Stimulated activated CD8-positive, alpha-beta memory T cell treated with anti-CD3 and anti-CD28 coated beads, Interleukin-2, amount 100 ng/mL, for 1 hour (primary cell): ENCODE data around the gene PDE6B.
"Not testable (repeated sequence)": the region's sequence is repeated elsewhere in the genome, so short reads cannot be mapped to it uniquely, and the experiment has no call there.

Source experiments
- DNase-seq, 2 donors: peaks; one replicate each; pipeline ENCODE4 v3.0.0-alpha.2; 2020; ENCODE audit warnings: low read depth in 2 of 2

Gene PDE6B

GRCh38 chr4:622071-622995, 3.0 kb upstream of the PDE6B start:
- no peak for DNase-seq

- DNase-seq, result no peak
These were observed 2.1 kb upstream of the PDE6B start for GRCh38 chr4:622996-623913.

- DNase-seq, result no peak
These were observed 1.3 kb upstream of the PDE6B start for GRCh38 chr4:623914-624566.

- DNase-seq, result no peak
These were observed 323 bp downstream of the PDE6B start for GRCh38 chr4:625631-626161.

- no peak for DNase-seq
These were observed 1.1 kb downstream of the PDE6B start for GRCh38 chr4:626201-627091.

- DNase-seq, result no peak
These were observed 2.2 kb downstream of the PDE6B start for GRCh38 chr4:627347-628125.

GRCh38 chr4:628311-628741, 3.0 kb downstream of the PDE6B start:
- no peak for DNase-seq

- DNase-seq, result no peak
These were observed 3.7 kb downstream of the PDE6B start for GRCh38 chr4:628821-629635.

GRCh38 chr4:629636-629914, 4.2 kb downstream of the PDE6B start:
- no peak for DNase-seq

- no peak for DNase-seq
These were observed 4.7 kb downstream of the PDE6B start for GRCh38 chr4:629915-630641.

GRCh38 chr4:630656-631055, 5.3 kb downstream of the PDE6B start:
- no peak for DNase-seq

GRCh38 chr4:632196-632790, 6.9 kb downstream of the PDE6B start:
- no peak for DNase-seq

- no peak for DNase-seq
These were observed 7.6 kb downstream of the PDE6B start for GRCh38 chr4:632926-633325.

GRCh38 chr4:633406-633805, 8.0 kb downstream of the PDE6B start:
- DNase-seq, result no peak

GRCh38 chr4:633976-634598, 8.7 kb downstream of the PDE6B start:
- no peak for DNase-seq

- no peak for DNase-seq
These were observed 9.2 kb downstream of the PDE6B start for GRCh38 chr4:634599-634985.

GRCh38 chr4:635066-635835, 9.9 kb downstream of the PDE6B start:
- not testable (repeated sequence) for DNase-seq
